ENCODE results near the gene RBBP8NL. TPM values are rescaled to one million over a fixed set of nuclear protein-coding genes. Genes with fewer than 3 reads are reported as not detected.

The RBBP8NL gene
- total RNA-seq, 1 donor from 2014 or later = not detected

GRCh38 chr20:62463651-62464424 is 36.5 kb upstream of the RBBP8NL start:
- DNase-seq (ENCODE audit: low spot score) (no peak), ATAC-seq (no peak)
- intact Hi-C loops (cut with DNase I) = no loop called here

- DNase-seq (ENCODE audit: low spot score) (no peak), ATAC-seq (no peak)
- intact Hi-C loops (cut with DNase I) = no loop called here
Measured at GRCh38 chr20:62462976-62463592, 35.7 kb upstream of the RBBP8NL start.

- DNase-seq (ENCODE audit: low spot score) (no peak), ATAC-seq (no peak)
- intact Hi-C loops (cut with DNase I) = no loop called here
Measured at GRCh38 chr20:62461834-62462233, 34.5 kb upstream of the RBBP8NL start.

GRCh38 chr20:62461157-62461556 is 33.8 kb upstream of the RBBP8NL start:
- ATAC-seq (no peak), DNase-seq (ENCODE audit: low spot score) (no peak)
- intact Hi-C loops (cut with DNase I) = no loop called here

- DNase-seq (ENCODE audit: low spot score) = no peak
- intact Hi-C loops (cut with DNase I) = no loop called here
- ATAC-seq = no peak
Measured at GRCh38 chr20:62460678-62461077, 33.3 kb upstream of the RBBP8NL start.

GRCh38 chr20:62459488-62459887 is 32.1 kb upstream of the RBBP8NL start:
- DNase-seq (ENCODE audit: low spot score) = no peak
- no peak for ATAC-seq
- intact Hi-C loops (cut with DNase I) = no loop called here

- DNase-seq (ENCODE audit: low spot score) = no peak
- no peak for ATAC-seq
- intact Hi-C loops (cut with DNase I) = no loop called here
Measured at GRCh38 chr20:62458275-62459251, 31.2 kb upstream of the RBBP8NL start.

GRCh38 chr20:62457831-62458230 is 30.5 kb upstream of the RBBP8NL start:
- intact Hi-C loops (cut with DNase I) = no loop called here
- ATAC-seq (no peak), DNase-seq (ENCODE audit: low spot score) (no peak)

- intact Hi-C loops (cut with DNase I) = no loop called here
- no peak for ATAC-seq
- DNase-seq (ENCODE audit: low spot score) = no peak
Measured at GRCh38 chr20:62457098-62457497, 29.8 kb upstream of the RBBP8NL start.

GRCh38 chr20:62455929-62456328 is 28.6 kb upstream of the RBBP8NL start:
- DNase-seq (ENCODE audit: low spot score) (no peak), ATAC-seq (no peak)
- intact Hi-C loops (cut with DNase I) = no loop called here

GRCh38 chr20:62454904-62455636 is 27.7 kb upstream of the RBBP8NL start:
- intact Hi-C loops (cut with DNase I) = no loop called here
- ATAC-seq = no peak
- no peak for DNase-seq (ENCODE audit: low spot score)

GRCh38 chr20:62453186-62453808 is 26.0 kb upstream of the RBBP8NL start:
- no peak for DNase-seq (ENCODE audit: low spot score)
- intact Hi-C loops (cut with DNase I) = no loop called here

GRCh38 chr20:62452475-62453095 is 25.2 kb upstream of the RBBP8NL start:
- DNase-seq (ENCODE audit: low spot score) (no peak), ATAC-seq (no peak)
- intact Hi-C loops (cut with DNase I) = no loop called here

More at GRCh38 chr20:62453186-62453808, 26.0 kb upstream of the RBBP8NL start:
- ATAC-seq = no peak

GRCh38 chr20:62451970-62452369 is 24.6 kb upstream of the RBBP8NL start:
- ATAC-seq (no peak), DNase-seq (ENCODE audit: low spot score) (no peak)
- intact Hi-C loops (cut with DNase I) = no loop called here

- ATAC-seq (no peak), DNase-seq (ENCODE audit: low spot score) (no peak)
- intact Hi-C loops (cut with DNase I) = no loop called here
Measured at GRCh38 chr20:62451156-62451767, 23.9 kb upstream of the RBBP8NL start.

GRCh38 chr20:62449951-62450691 is 22.8 kb upstream of the RBBP8NL start:
- intact Hi-C loops (cut with DNase I) = no loop called here
- no peak for DNase-seq (ENCODE audit: low spot score)
- no peak for ATAC-seq

GRCh38 chr20:62448788-62449187 is 21.4 kb upstream of the RBBP8NL start:
- intact Hi-C loops (cut with DNase I) = no loop called here

More at GRCh38 chr20:62448788-62449187, 21.4 kb upstream of the RBBP8NL start:
- DNase-seq (ENCODE audit: low spot score) (no peak), ATAC-seq (no peak)

Data from sciatic nerve (tissue), 2 donors.